GM18519 (cell line): ENCODE data around the gene JMJD7.

Experiments used
- ATAC-seq: cut with Tn5 transposase; IDR thresholded peaks from one replicate; pipeline ENCODE4 v1.9.1; 2021; ENCODE audit warnings: mild to moderate bottlenecking, moderate library complexity; ENCODE audit not compliant: unreplicated experiment, low FRiP score

The JMJD7 gene

GRCh38 chr15:41878355-41878699, 50.4 kb downstream of the JMJD7 start:
- no peak for ATAC-seq

GRCh38 chr15:41879321-41879845, 51.5 kb downstream of the JMJD7 start:
- no peak for ATAC-seq

GRCh38 chr15:41880156-41880877, 52.4 kb downstream of the JMJD7 start:
- no peak for ATAC-seq

GRCh38 chr15:41881086-41881485, 53.2 kb downstream of the JMJD7 start:
- no peak for ATAC-seq

GRCh38 chr15:41881550-41881919, 53.6 kb downstream of the JMJD7 start:
- no peak for ATAC-seq

- no peak for ATAC-seq
Observed at GRCh38 chr15:41881920-41882688, 54.2 kb downstream of the JMJD7 start.

- ATAC-seq = no peak
Observed at GRCh38 chr15:41882689-41883483, 55.0 kb downstream of the JMJD7 start.

GRCh38 chr15:41883484-41883825, 55.6 kb downstream of the JMJD7 start:
- no peak for ATAC-seq

GRCh38 chr15:41884458-41884857, 56.6 kb downstream of the JMJD7 start:
- ATAC-seq = no peak

- ATAC-seq = no peak
Observed at GRCh38 chr15:41885321-41885720, 57.4 kb downstream of the JMJD7 start.

GRCh38 chr15:41885841-41886240, 57.9 kb downstream of the JMJD7 start:
- ATAC-seq = no peak

GRCh38 chr15:41886741-41887140, 58.8 kb downstream of the JMJD7 start:
- ATAC-seq = no peak

GRCh38 chr15:41887161-41887560, 59.3 kb downstream of the JMJD7 start:
- ATAC-seq = no peak
